ENCODE data around the gene SIRPB2. TPM values are rescaled to one million over a fixed set of nuclear protein-coding genes. Genes with fewer than 3 reads are reported as not detected.
A peak's percentile ranks its signal among the peaks of the same experiment; 100 is the strongest.

The SIRPB2 gene
- total RNA-seq, 4 donors from 2014 or later, result 0.79 to 6.4 (median 3.1) TPM

DNA sequence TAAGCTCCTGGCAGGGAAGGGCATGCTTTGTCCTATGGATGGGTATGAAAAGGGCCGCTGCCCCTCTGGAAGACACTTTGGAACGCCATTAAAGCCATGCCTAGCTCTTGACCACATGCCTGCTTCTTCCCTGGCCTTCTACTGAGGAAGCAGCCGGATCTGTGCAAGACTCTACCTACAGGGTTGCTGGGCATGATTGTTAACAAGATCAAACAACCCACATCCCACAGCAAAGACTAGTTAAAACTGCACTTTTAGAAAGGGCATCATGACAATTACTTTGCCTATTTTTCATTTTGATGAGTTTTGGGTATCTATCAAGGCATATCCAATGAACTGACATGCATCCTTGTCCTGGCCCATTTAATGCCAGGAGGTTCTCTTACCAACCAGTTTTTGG, 50.1 kb downstream of the SIRPB2 start:
- TF ChIP-seq POLR2A (IDR thresholded peaks at IDR 0.05) (no peak), CTCF (IDR thresholded peaks at IDR 0.05) (no peak)
- 63 to 94% methylated on average over 3 of the region's 3 CpGs for WGBS, 2 donors
- intact Hi-C loops (cut with DNase I; ENCODE audit: low total_unique reads), result no loop called here
- no peak overlapping the region for H3K4me3 ChIP-seq (ENCODE audit: low read depth, poor library complexity, severe bottlenecking)
- no peak for DNase-seq (ENCODE audit: low spot score in 2 of 2)

- WGBS, 2 donors, result 67 to 83% methylated on average over 6 of the region's 6 CpGs
- TF ChIP-seq CTCF (IDR thresholded peaks at IDR 0.05) (no peak), POLR2A (IDR thresholded peaks at IDR 0.05) (no peak)
- no peak overlapping the region for H3K4me3 ChIP-seq (ENCODE audit: low read depth, poor library complexity, severe bottlenecking)
- intact Hi-C loops (cut with DNase I; ENCODE audit: low total_unique reads), result no loop called here
- DNase-seq (ENCODE audit: low spot score in 2 of 2), result no peak
These were observed 51.2 kb downstream of the SIRPB2 start for GRCh38 chr20:1440024-1440423.

DNA sequence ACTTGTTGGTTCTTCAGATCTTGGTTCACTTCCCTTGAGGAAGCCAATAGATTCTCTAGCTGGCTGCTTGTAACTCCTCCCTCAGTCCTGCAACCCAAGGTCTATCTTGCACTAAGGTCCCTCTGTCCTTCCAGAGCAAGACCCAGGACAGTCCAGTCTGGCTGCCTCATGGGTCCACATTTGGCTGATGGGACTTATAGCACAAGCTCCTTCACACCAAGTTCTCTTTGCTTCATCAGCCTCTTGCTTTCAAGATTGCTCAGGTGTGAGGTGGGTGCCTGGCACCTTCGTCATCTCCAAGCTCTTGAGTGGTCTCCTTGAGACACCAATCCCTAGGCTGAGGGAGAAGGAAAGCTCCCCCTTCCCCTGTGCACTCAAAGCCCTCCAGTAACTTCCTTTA, 52.9 kb downstream of the SIRPB2 start:
- no peak overlapping the region for H3K4me3 ChIP-seq (ENCODE audit: low read depth, poor library complexity, severe bottlenecking)
- TF ChIP-seq CTCF (IDR thresholded peaks at IDR 0.05) (no peak), POLR2A (IDR thresholded peaks at IDR 0.05) (no peak)
- intact Hi-C loops (cut with DNase I; ENCODE audit: low total_unique reads), result loop anchor here (5.0 kb wide), 1 partner anchor 126 kb away; no protein-coding TSS in a partner anchor
- 0 to 93% methylated on average over 1 of the region's 1 CpG for WGBS, 2 donors
- DNase-seq (ENCODE audit: low spot score in 2 of 2), result no peak

GRCh38 chr20:1437235-1437904, 53.9 kb downstream of the SIRPB2 start:
- intact Hi-C loops (cut with DNase I; ENCODE audit: low total_unique reads), result loop anchor here (5.0 kb wide), 1 partner anchor 125 kb away; no protein-coding TSS in a partner anchor

GRCh38 chr20:1436263-1436662, 55.0 kb downstream of the SIRPB2 start:
- H3K4me3 ChIP-seq (ENCODE audit: low read depth, poor library complexity, severe bottlenecking), result no peak overlapping the region
- WGBS, 2 donors, result 91 to 92% methylated on average over 8 of the region's 8 CpGs
- no peak for TF ChIP-seq POLR2A (IDR thresholded peaks at IDR 0.05)
- TF ChIP-seq CTCF (IDR thresholded peaks at IDR 0.05), result no peak
- no peak for DNase-seq (ENCODE audit: low spot score in 2 of 2)
- intact Hi-C loops (cut with DNase I; ENCODE audit: low total_unique reads), result loop anchor here (5.0 kb wide), 1 partner anchor 124 kb away; no protein-coding TSS in a partner anchor

More at GRCh38 chr20:1437235-1437904, 53.9 kb downstream of the SIRPB2 start:
- peak; percentile 50 to 94 for DNase-seq (ENCODE audit: low spot score in 2 of 2)
- H3K4me3 ChIP-seq (ENCODE audit: low read depth, poor library complexity, severe bottlenecking), result no peak overlapping the region
- TF ChIP-seq CTCF (IDR thresholded peaks at IDR 0.05), result peak in 1 of 3 donors; percentile 79
- no peak for TF ChIP-seq POLR2A (IDR thresholded peaks at IDR 0.05)
- WGBS, 2 donors, result 31 to 38% methylated on average over 5 of the region's 5 CpGs

GRCh38 chr20:1435337-1435699, 55.9 kb downstream of the SIRPB2 start:
- H3K4me3 ChIP-seq (ENCODE audit: low read depth, poor library complexity, severe bottlenecking), result no peak overlapping the region
- TF ChIP-seq CTCF (IDR thresholded peaks at IDR 0.05) (no peak), POLR2A (IDR thresholded peaks at IDR 0.05) (no peak)
- DNase-seq (ENCODE audit: low spot score in 2 of 2), result no peak
- intact Hi-C loops (cut with DNase I; ENCODE audit: low total_unique reads), result loop anchor here (5.0 kb wide), 1 partner anchor 123 kb away; no protein-coding TSS in a partner anchor
